A549 (cell line): ENCODE data around the gene CEP76. TPM values are rescaled to one million over a fixed set of nuclear protein-coding genes. Genes with fewer than 3 reads are reported as not detected.

Experiments used
- ATAC-seq, 2 experiments: fragments of 200-7000 bp in 1 of 2; fragments of >200 bp in 1 of 2; cut with Nextera tagmentation in 1 of 2; cut with Tn5 transposase in 1 of 2; 3 replicates each; pipeline versions ENCODE4 v1.8.0 to v1.9.1; 2018 to 2020; ENCODE audit warnings: mild to moderate bottlenecking in 1 of 2, moderate library complexity in 1 of 2
- CTCF ChIA-PET: fragments of 300-600 bp; sonication (Branson Sonifier 250); formaldehyde crosslinking; extraction: SDS; loops from one replicate; lab custom pipeline; 2021; ENCODE audit warnings: antibody characterized with exemption, inconsistent platforms; lab: Yijun Ruan, JAX
- POLR2A ChIA-PET: fragments of 350-600 bp; formaldehyde crosslinking; extraction: SDS; loops from one replicate; lab custom pipeline; 2021; ENCODE audit warnings: antibody characterized with exemption, inconsistent platforms; lab: Yijun Ruan, JAX
- DNase-seq, 2 experiments: peaks; one replicate each; pipeline versions ENCODE4 v3.0.0 to v3.0.0-alpha.2; 2011 to 2016; ENCODE audit warnings: low read depth in 1 of 2, low spot score in 1 of 2
- FAIRE-seq: peaks from 2 replicates; lab custom pipeline; 2011; peaks lifted over from hg19 to GRCh38; lab: Jason Lieb, UNC
- H3K27ac ChIP-seq, 2 experiments: fragments of >200 bp; sonication (Bioruptor Twin); formaldehyde crosslinking; 3 replicates each; pipeline ENCODE4 v1.5.1; 2016 to 2017
- H3K4me1 ChIP-seq: fragments of >200 bp; sonication (Bioruptor Twin); formaldehyde crosslinking; 3 replicates; pipeline ENCODE4 v1.6.1; 2016
- H3K4me2 ChIP-seq: fragments of >200 bp; sonication (Bioruptor Twin); formaldehyde crosslinking; 3 replicates; pipeline ENCODE4 v1.6.1; 2016
- H3K4me3 ChIP-seq: fragments of >200 bp; sonication (Bioruptor Twin); formaldehyde crosslinking; 3 replicates; pipeline ENCODE4 v1.5.1; 2016
- H3K9me3 ChIP-seq: fragments of >200 bp; sonication (Bioruptor Twin); formaldehyde crosslinking; 3 replicates; pipeline ENCODE4 v1.6.1; 2016
- CHD2 ChIP-seq: fragments of 150-350 bp; IDR thresholded peaks from 2 replicates; pipeline ENCODE4 v1.6.1; 2014; ENCODE audit warnings: low read length; ENCODE audit not compliant: partially characterized antibody
- ESRRA ChIP-seq: fragments of 150-350 bp; IDR thresholded peaks from 2 replicates; pipeline ENCODE4 v1.6.1; 2014; ENCODE audit warnings: mild to moderate bottlenecking, low read length, borderline replicate concordance
- HOXB13 ChIP-seq: fragments of 250-450 bp; sonication (Bioruptor Pico); IDR thresholded peaks from 2 replicates; pipeline ENCODE4 v1.5.0; 2020; ENCODE audit warnings: low read depth, mild to moderate bottlenecking, moderate library complexity
- JUN ChIP-seq, 2 experiments: fragments of >200 bp; sonication (Bioruptor Twin); formaldehyde crosslinking; IDR thresholded peaks; 2 replicates in 1 of 2; 3 replicates in 1 of 2; pipeline ENCODE4 v1.6.1; 2016 to 2017
- JUNB ChIP-seq: fragments of >200 bp; sonication (Bioruptor Twin); formaldehyde crosslinking; IDR thresholded peaks from 2 replicates; pipeline ENCODE4 v1.6.1; 2016
- NPAS2 ChIP-seq: fragments of 250-450 bp; sonication (Bioruptor Pico); IDR thresholded peaks from 2 replicates; pipeline ENCODE4 v1.8.0; 2022; ENCODE audit warnings: mild to moderate bottlenecking, moderate library complexity, borderline replicate concordance
- PHF8 ChIP-seq: fragments of 200-600 bp; sonication (generic); IDR thresholded peaks from 2 replicates; pipeline ENCODE4 v1.6.1; 2016; ENCODE audit warnings: low read depth, mild to moderate bottlenecking, antibody characterized with exemption, moderate library complexity, borderline replicate concordance
- POLR2A ChIP-seq: IDR thresholded peaks from 2 replicates; pipeline ENCODE4 v1.6.1; 2012; ENCODE audit warnings: mild to moderate bottlenecking, low read length
- POLR2AphosphoS2 ChIP-seq: conservative IDR thresholded peaks from 2 replicates; pipeline ENCODE4 v1.6.1; 2012; ENCODE audit warnings: low read length, improper control_type of control experiment, inconsistent platforms
- RAD21 ChIP-seq, 2 experiments: fragments of >200 bp in 1 of 2; sonication (Bioruptor Twin) in 1 of 2; formaldehyde crosslinking in 1 of 2; IDR thresholded peaks in 1 of 2; conservative IDR thresholded peaks in 1 of 2; 2 replicates in 1 of 2; 3 replicates in 1 of 2; pipeline ENCODE4 v1.6.1; 2012 to 2018; ENCODE audit warnings: inconsistent platforms in 1 of 2
- RARB ChIP-seq: fragments of 250-450 bp; sonication (Bioruptor Pico); IDR thresholded peaks from 2 replicates; pipeline ENCODE4 v1.8.0; 2021; ENCODE audit warnings: mild to moderate bottlenecking, moderate library complexity
- RCOR1 ChIP-seq: fragments of 150-350 bp; IDR thresholded peaks from 2 replicates; pipeline ENCODE4 v1.6.1; 2014; ENCODE audit warnings: antibody characterized with exemption, low read length, low read depth
- RFX5 ChIP-seq: fragments of 450-650 bp; IDR thresholded peaks from 2 replicates; pipeline ENCODE4 v1.7.1; 2014; ENCODE audit warnings: antibody characterized with exemption, mild to moderate bottlenecking, moderate library complexity
- SMC3 ChIP-seq: fragments of >200 bp; sonication (Bioruptor Twin); formaldehyde crosslinking; IDR thresholded peaks from 3 replicates; pipeline ENCODE4 v1.6.1; 2018; ENCODE audit warnings: inconsistent platforms
- TP53 ChIP-seq: fragments of 250-450 bp; sonication (Bioruptor Pico); IDR thresholded peaks from 2 replicates; pipeline ENCODE4 v1.5.0; 2021; ENCODE audit warnings: mild to moderate bottlenecking, moderate library complexity
- ZFP36 ChIP-seq: fragments of 450-650 bp; IDR thresholded peaks from 2 replicates; pipeline ENCODE4 v1.6.1; 2014; ENCODE audit warnings: borderline replicate concordance; ENCODE audit not compliant: partially characterized antibody
- ZSCAN20 ChIP-seq: fragments of 250-450 bp; sonication (Bioruptor Pico); IDR thresholded peaks from 2 replicates; pipeline ENCODE4 v1.8.0; 2022; ENCODE audit warnings: mild to moderate bottlenecking, moderate library complexity
- WGBS: methylation state at CpG from one replicate; pipeline ENCODE4 v1.1.6; 2017; ENCODE audit errors: missing lambda C conversion rate; 5-methylcytosine and 5-hydroxymethylcytosine counted together
- polyA plus RNA-seq, 4 experiments: library from polyadenylated mRNA; depleted of rRNA in 3 of 4; stranded (reverse); fragments of >200 nt; fragmentation: RNase III in 1 of 4; extraction: RNeasy Plus Mini Kit Qiagen cat#74134 plus additional on column Dnase treatment in 1 of 4; gene quantifications; 2 replicates in 3 of 4; 3 replicates in 1 of 4; pipeline ENCODE4 v1.2.3, GENCODE V29; 2011 to 2017
- TF ChIP-seq, protein P1 (sequence below): IDR thresholded peaks from 2 replicates; pipeline ENCODE4 v1.6.1; 2012
- TF ChIP-seq, protein P2 (sequence below): IDR thresholded peaks from 2 replicates; pipeline ENCODE4 v1.6.1; 2012; ENCODE audit warnings: low read depth, borderline replicate concordance
- TF ChIP-seq, protein P3 (sequence below): fragments of >200 bp; sonication (Bioruptor Twin); formaldehyde crosslinking; IDR thresholded peaks from 2 replicates; pipeline ENCODE4 v1.6.1; 2016

The CEP76 gene
- polyA plus RNA-seq, 2 of the 4 experiments (the other 2 are of a cell fraction): 7.8 to 13.1 TPM

DNA sequence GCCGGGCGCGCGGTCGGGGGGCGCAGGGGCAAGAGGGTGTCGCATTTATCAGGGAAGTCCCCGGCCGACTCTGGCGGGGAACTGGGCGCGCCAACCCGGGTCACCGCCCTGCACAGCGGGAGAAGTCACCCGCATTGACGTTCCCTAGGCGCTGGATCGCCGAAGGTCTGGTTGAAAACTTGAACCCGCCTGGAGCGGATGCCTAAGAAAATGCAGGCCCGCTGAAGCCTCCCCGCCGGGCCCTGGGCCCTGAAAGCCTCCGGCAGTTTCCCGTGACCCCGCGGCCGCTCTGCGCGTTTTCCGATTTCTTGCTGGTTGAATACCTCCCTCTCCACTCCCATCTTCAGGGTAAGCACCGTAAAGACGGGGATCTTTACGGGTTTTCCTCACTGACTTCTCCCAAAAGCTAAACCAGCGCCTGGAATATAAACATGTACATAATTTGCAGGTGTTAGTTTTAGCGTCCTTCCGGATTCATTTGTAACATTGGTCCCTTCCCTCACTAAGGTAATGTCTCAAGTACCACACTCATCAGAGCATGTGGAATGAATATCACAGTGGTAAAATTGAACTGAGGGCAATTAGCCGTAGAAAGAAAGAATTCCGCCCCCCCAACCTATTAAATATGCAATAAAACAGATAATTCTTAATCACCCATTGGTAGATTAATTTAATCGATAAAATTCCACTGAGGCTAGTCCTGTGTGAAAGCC, 43.9 kb downstream of the CEP76 start:
- 25% methylated on average over 27 of the region's 42 CpGs for WGBS
- FAIRE-seq: no peak
- POLR2A ChIA-PET: no interaction called here

DNA sequence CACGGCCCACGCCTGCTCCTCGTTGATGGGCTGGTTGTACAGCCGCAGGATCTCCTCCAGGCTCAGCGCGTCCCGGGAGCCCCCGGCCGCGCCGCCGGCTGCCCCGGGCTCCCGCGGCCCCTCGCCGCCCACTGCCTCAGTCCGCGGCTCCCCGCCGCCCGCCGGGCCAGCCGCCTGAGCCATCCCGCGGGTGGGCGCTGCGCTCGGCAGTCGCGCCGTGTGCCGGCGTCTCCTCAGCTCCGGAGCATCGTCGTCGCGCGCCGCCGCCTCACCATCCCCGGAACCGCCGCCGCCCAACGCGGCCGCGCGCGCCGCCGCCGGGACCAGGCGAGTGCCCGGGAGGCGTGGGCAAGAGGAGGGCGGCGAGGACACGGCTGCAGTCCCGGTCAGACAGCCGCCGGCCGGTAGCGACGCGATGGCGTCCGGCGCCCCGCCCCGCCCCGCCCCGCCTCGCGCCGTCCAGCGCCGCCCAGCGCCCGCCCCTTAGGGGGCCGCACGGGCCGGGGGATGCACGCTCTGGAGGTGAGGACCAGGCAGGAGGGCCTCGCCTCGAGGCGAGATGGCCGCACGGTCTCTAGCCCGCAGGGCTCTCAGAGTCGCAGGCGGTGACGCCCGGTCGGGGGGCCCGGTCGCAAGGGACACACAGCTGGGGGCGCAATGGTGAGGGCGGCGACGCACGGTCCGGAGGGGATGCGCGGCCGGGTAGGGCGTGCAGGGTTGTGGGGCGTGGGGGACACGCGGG, 44.7 kb downstream of the CEP76 start, which contains the start of gene SPIRE1:
SPIRE1 (minus strand) TSS at position 424 of the 742 bp plus-strand sequence; CDS start at position 183, 241 bp downstream.
- FAIRE-seq (no peak), ATAC-seq (peak; percentile 89), DNase-seq (peak; percentile 16 to 53)
- Histone ChIP-seq H3K27ac (peak within 1 kb of the TSS; percentile 88 to 91), H3K4me3 (peak within 1 kb of the TSS; percentile 95), H3K4me1 (peaks cover 18% of the 10 kb centered on the region), H3K9me3 (no peaks in the 10 kb centered on the region), H3K4me2 (peak within 1 kb of the TSS; percentile 89)
- TF ChIP-seq ESRRA: no peak
- TF ChIP-seq JUNB: no peak
- TF ChIP-seq SMC3: 0 out of 3 replicates have a peak, but pooled peaks have one; percentile 16
- TF ChIP-seq RARB: no peak
- TF ChIP-seq, protein P1, sequence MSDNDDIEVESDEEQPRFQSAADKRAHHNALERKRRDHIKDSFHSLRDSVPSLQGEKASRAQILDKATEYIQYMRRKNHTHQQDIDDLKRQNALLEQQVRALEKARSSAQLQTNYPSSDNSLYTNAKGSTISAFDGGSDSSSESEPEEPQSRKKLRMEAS: peak; percentile 55
- TF ChIP-seq RAD21 (conservative IDR thresholded peaks at IDR 0.05 in 1 of 2, IDR thresholded peaks at IDR 0.05 in 1 of 2): peak in 1 of 2 experiments; percentile 27; a peak in 1 of 5 replicates
- TF ChIP-seq POLR2A: peak; percentile 59
- no peak for TF ChIP-seq ZFP36
- peak; percentile 55; the same call in 1 of the 2 replicates for TF ChIP-seq PHF8
- TF ChIP-seq JUN (IDR thresholded peaks at IDR 0.05): peak in 1 of 2 experiments; percentile 42; a peak in 2 of 5 replicates
- TF ChIP-seq TP53 (CRISPR knock-in tag): no peak
- TF ChIP-seq RCOR1: no peak
- no peak for TF ChIP-seq POLR2AphosphoS2
- ChIA-PET POLR2A (no interaction called here), CTCF (interaction anchor here (1.5 to 4.3 kb wide), 2 partner anchors 51 to 264 kb away, joined by 3 to 90 read pairs; no protein-coding TSS in a partner anchor)
- no CpG with 5 or more reads among the region's 112 CpGs for WGBS

More for the DNA sequence above, 43.9 kb downstream of the CEP76 start:
- H3K27ac ChIP-seq: peak overlapping the region; percentile 88 to 91
- TF ChIP-seq NPAS2 (no peak), HOXB13 (CRISPR knock-in tag) (no peak), ZSCAN20 (CRISPR knock-in tag) (no peak), CHD2 (no peak), RAD21 (conservative IDR thresholded peaks at IDR 0.05 in 1 of 2, IDR thresholded peaks at IDR 0.05 in 1 of 2) (0 out of 5 replicates have a peak, but pooled peaks of 1 of the 2 experiments have one; percentile 8)
- TF ChIP-seq, all 56 proteins: peak for 1
- Histone ChIP-seq H3K4me3 (peak overlapping the region; percentile 95), H3K9me3 (no peaks in the 10 kb centered on the region), H3K4me2 (peak overlapping the region; percentile 55), H3K4me1 (peaks cover 11% of the 10 kb centered on the region; the same call in 2 of the 3 replicates)
- CTCF ChIA-PET: interaction anchor here (0.9 to 4.3 kb wide), 9 partner anchors 52 to 276 kb away, joined by 3 to 90 read pairs (median 3); partner anchors contain the start of gene PRELID3A
- peak; percentile 67 to 70 for ATAC-seq
- DNase-seq: peak; percentile 22 to 50

DNA sequence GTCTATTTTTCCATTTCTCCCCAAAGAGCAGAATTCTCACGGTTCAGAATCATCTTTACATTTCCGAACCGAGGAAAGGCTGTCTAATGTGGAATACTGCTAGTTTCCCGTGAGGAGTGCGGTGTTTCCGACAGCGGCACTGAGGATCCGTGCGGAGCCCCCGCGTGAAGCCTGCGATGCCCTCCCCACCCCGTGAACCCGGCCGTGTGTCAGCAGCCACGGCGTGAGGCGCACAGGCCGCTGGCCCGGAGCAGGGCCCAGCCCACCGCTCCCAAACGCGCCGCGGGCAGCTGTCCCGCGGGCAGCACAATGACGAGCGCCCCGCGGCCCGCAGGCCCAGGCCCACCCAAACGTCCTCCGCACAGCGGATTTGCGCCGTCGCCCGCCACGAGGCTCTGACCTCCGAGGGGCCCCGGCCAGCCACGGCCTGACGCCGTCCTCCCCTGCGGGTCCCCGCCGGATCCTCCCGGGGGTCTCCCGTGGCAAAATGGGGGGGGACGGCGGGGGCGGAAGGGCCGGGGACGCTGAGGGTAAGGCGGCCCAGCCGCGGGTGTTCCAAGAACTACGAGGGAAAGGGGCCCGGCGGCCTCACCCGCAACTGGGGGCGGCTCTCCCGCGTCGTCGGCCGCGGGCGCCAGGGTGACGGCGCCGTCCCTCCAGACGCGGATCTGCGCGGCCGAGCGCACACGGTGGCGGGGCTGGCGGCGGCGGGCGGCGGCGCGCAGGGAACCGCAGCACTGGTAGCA, 45.4 kb downstream of the CEP76 start:
- ChIA-PET CTCF (interaction anchor here (1.5 to 4.3 kb wide), 2 partner anchors 50 to 264 kb away, joined by 3 to 90 read pairs; no protein-coding TSS in a partner anchor), POLR2A (no interaction called here)
- no peak for FAIRE-seq
- 0% methylated on average over 5 of the region's 89 CpGs for WGBS
- peak in 1 of 2 experiments; percentile 13 for DNase-seq
- peak overlapping the region; percentile 89 for H3K4me2 ChIP-seq
- peak overlapping the region; percentile 88 to 91 for H3K27ac ChIP-seq
- H3K4me1 ChIP-seq: peaks cover 26% of the 10 kb centered on the region
- H3K4me3 ChIP-seq: peak overlapping the region; percentile 95
- H3K9me3 ChIP-seq: no peaks in the 10 kb centered on the region
- TF ChIP-seq RAD21 (conservative IDR thresholded peaks at IDR 0.05 in 1 of 2, IDR thresholded peaks at IDR 0.05 in 1 of 2) (peak in 1 of 2 experiments; percentile 17; a peak in 1 of 5 replicates), PHF8 (peak; percentile 64), RFX5 (no peak)
- TF ChIP-seq, protein P2, sequence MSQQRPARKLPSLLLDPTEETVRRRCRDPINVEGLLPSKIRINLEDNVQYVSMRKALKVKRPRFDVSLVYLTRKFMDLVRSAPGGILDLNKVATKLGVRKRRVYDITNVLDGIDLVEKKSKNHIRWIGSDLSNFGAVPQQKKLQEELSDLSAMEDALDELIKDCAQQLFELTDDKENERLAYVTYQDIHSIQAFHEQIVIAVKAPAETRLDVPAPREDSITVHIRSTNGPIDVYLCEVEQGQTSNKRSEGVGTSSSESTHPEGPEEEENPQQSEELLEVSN: no peak
- TF ChIP-seq, protein P3, sequence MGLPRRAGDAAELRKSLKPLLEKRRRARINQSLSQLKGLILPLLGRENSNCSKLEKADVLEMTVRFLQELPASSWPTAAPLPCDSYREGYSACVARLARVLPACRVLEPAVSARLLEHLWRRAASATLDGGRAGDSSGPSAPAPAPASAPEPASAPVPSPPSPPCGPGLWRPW: no peak
- peak; percentile 64 to 81 for ATAC-seq
